Melanocyte of skin (primary cell): ENCODE data around the gene FREM2. TPM values are rescaled to one million over a fixed set of nuclear protein-coding genes. Genes with fewer than 3 reads are reported as not detected.

Experiments
- small RNA-seq, 2 donors: library from RNA; depleted of rRNA; stranded (forward); fragments of <200 nt; gene quantifications; one replicate each; pipeline ENCODE3, GENCODE V24; 2012
- total RNA-seq, 2 donors: library from RNA; depleted of rRNA; stranded (reverse); fragments of >200 nt; gene quantifications; 2 replicates each; pipeline ENCODE4 v1.2.3, GENCODE V29; 2012

FREM2 gene, protein sequence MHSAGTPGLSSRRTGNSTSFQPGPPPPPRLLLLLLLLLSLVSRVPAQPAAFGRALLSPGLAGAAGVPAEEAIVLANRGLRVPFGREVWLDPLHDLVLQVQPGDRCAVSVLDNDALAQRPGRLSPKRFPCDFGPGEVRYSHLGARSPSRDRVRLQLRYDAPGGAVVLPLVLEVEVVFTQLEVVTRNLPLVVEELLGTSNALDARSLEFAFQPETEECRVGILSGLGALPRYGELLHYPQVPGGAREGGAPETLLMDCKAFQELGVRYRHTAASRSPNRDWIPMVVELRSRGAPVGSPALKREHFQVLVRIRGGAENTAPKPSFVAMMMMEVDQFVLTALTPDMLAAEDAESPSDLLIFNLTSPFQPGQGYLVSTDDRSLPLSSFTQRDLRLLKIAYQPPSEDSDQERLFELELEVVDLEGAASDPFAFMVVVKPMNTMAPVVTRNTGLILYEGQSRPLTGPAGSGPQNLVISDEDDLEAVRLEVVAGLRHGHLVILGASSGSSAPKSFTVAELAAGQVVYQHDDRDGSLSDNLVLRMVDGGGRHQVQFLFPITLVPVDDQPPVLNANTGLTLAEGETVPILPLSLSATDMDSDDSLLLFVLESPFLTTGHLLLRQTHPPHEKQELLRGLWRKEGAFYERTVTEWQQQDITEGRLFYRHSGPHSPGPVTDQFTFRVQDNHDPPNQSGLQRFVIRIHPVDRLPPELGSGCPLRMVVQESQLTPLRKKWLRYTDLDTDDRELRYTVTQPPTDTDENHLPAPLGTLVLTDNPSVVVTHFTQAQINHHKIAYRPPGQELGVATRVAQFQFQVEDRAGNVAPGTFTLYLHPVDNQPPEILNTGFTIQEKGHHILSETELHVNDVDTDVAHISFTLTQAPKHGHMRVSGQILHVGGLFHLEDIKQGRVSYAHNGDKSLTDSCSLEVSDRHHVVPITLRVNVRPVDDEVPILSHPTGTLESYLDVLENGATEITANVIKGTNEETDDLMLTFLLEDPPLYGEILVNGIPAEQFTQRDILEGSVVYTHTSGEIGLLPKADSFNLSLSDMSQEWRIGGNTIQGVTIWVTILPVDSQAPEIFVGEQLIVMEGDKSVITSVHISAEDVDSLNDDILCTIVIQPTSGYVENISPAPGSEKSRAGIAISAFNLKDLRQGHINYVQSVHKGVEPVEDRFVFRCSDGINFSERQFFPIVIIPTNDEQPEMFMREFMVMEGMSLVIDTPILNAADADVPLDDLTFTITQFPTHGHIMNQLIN (N-terminal part only)
- under 1 TPM; 0.33 to 0.34 TPM for total RNA-seq

DNA sequence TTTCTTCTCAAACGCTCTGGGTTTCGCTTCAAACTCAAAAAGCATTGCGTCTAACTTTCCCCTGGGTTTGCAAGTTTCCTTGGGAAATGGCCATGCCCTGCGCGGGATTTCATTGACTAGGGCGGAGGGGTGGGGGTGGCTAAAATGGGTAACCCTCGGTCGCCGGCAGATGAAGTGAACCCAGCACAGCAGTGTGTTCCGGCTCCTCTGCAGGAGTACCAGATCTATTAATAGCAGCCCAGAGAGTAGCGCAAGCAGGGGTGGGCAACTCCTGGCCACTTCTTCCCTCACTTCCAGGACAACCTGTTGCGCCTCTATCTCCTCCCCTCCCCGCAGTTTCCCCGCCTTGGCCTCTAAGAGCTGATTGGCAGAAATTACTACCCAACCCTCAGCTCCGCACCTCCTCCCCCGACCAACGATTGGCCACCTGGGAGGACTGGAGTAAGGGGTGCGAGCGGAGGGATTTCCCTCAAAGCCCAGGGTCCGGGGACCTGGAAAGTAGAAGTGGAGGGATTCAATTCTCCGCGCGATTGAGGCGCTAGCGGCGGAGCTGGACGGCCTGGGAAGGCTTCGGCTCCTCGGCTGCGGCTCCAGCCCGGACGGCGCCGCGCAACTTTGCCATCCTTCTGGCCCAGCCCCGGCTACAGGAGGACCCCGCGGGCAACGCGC, at the start of gene FREM2:
Gene FREM2 (plus strand): TSS at position 501 of the 669 bp plus-strand sequence. CDS start 268 bp downstream, outside the sequence.

Small RNAs within 50 kb of the gene (small RNA-seq; reads per million reads assigned to genes)
- gene PLA2G12AP2: 0 reads per million in 2 donors
- gene RNU6-56P: 0 reads per million in 2 donors
